Measurements from ENCODE around the gene TREX2.

DNA sequence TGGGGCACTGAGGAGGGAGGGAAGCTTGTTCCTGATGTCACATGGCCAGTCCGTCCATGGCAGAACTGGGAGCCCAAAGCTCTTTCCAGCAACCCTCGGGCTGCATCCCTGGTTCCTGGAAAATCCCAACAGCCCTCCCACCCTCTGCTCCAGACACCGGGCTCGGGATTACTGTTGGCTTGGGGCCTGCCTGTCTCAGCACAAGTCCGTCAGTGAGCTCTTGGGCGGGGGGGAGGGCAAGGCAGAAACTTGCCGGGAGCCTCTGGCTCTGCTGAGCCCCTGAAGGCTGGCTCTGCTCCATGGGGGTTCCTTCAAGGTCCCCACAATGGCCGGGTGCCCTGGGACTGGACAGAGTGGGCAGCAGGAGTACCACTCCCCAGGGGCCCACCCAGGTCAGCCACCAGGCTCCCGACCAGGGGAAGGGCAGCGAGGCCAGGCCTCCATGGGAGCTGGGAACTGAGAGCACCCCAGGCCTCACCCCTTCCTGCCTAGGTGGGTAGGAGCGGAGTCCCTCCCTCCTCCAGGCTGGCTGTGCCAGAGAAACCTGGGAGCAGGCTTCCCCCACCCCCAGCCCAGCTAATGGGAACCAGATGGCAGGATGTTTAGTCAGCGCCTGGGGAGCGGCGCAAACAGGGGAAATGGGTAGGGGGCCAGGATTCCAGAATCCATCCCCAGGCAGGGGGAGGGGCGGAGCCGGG, 31.0 kb upstream of the TREX2 start:
- TF ChIP-seq, protein P1, sequence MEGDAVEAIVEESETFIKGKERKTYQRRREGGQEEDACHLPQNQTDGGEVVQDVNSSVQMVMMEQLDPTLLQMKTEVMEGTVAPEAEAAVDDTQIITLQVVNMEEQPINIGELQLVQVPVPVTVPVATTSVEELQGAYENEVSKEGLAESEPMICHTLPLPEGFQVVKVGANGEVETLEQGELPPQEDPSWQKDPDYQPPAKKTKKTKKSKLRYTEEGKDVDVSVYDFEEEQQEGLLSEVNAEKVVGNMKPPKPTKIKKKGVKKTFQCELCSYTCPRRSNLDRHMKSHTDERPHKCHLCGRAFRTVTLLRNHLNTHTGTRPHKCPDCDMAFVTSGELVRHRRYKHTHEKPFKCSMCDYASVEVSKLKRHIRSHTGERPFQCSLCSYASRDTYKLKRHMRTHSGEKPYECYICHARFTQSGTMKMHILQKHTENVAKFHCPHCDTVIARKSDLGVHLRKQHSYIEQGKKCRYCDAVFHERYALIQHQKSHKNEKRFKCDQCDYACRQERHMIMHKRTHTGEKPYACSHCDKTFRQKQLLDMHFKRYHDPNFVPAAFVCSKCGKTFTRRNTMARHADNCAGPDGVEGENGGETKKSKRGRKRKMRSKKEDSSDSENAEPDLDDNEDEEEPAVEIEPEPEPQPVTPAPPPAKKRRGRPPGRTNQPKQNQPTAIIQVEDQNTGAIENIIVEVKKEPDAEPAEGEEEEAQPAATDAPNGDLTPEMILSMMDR (conservative IDR thresholded peaks at IDR 0.05 in 1 of 2, IDR thresholded peaks at IDR 0.05 in 1 of 2; ENCODE audit: extremely low read depth in 1 of 2, insufficient read depth in 1 of 2, low read depth in 1 of 2, low read length in 2 of 2), result no peak
- TF ChIP-seq EZH2 (IDR thresholded peaks at IDR 0.05; ENCODE audit: borderline replicate concordance, low read length), result no peak
